ENCODE data around the gene RUNX1. TPM values are rescaled to one million over a fixed set of nuclear protein-coding genes. Genes with fewer than 3 reads are reported as not detected.

RUNX1 gene
- polyA plus RNA-seq, 1 of the 3 experiments (the other 2 are of a cell fraction), result 17.1 TPM

DNA sequence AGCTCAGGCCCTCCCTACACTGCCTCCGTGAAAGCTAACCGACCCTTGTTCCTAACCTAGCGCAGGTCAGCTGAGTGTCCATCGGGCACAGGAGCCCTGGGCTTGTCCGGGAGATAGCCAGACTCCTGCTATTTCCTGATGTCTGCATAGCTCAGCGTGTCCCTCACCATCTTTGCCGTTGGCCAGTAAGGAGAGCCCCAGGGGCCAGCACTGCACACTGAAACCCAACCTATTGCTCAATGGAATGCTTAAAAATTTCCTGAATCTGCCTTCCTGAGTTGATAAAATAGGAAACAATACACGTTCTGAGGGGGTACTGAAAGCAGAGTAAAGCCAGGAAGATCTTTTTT is 2.2 kb downstream of the RUNX1 start (continued):
- TF ChIP-seq GABPA (IDR thresholded peaks at IDR 0.05; ENCODE audit: low read depth), result no peak

DNA sequence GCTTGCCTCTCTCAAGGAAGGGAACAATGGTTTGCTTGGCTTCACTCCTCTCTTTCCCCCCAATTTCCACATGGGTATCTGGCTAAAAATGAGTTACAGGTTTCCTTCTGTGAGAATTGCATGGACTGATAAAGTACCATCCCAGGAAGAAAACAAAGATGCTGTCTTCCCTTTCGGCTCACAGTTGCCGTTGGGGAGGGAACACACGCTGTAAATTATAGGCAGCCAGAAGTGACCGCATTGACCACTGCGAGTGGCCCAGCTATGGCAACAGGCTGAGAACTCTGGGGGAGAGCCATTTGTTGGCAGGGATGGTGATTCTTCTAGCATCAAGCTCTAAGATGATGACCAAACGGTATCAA is 2.9 kb downstream of the RUNX1 start:
- no peaks in the 10 kb centered on the region for H3K36me3 ChIP-seq (replicated peaks in 1 of 2; ENCODE audit: control insufficient read depth in 1 of 2, insufficient read depth in 2 of 2, low read length in 1 of 2)
- H3K4me3 ChIP-seq (ENCODE audit: low read depth in 2 of 2, low read length in 1 of 2), result no peak overlapping the region
- peak overlapping the region; percentile 79; the same call in 1 of the 2 replicates for H3K4me2 ChIP-seq
- 96% methylated on average over 6 of the region's 6 CpGs for WGBS (ENCODE audit: low lambda C conversion rate)
- H3F3A ChIP-seq (replicated peaks; ENCODE audit: insufficient read depth), result peaks cover 36% of the 10 kb centered on the region
- ChIA-PET CTCF (interaction anchor here (0.5 kb wide), 1 partner anchor 9 kb away, joined by 4 read pairs; no protein-coding TSS in a partner anchor), POLR2A (no interaction called here)
- no peaks in the 10 kb centered on the region for H3K9me2 ChIP-seq
- no peak overlapping the region; the same call in 1 of the 2 replicates for H2AFZ ChIP-seq (ENCODE audit: low read depth)
- H3K9ac ChIP-seq, result peak overlapping the region; percentile 59; the same call in 1 of the 2 replicates
- H3K9me3 ChIP-seq, result no peaks in the 10 kb centered on the region
- H3K27ac ChIP-seq (ENCODE audit: low read depth in 2 of 2, low read length in 1 of 2), result peak overlapping the region; percentile 76 to 89; a peak in 3 of 4 replicates
- H3K79me2 ChIP-seq (ENCODE audit: insufficient read depth), result peaks cover 29% of the 10 kb centered on the region; the same call in 1 of the 2 replicates
- peaks cover 25 to 31% of the 10 kb centered on the region in 2 experiments for H3K4me1 ChIP-seq (ENCODE audit: control insufficient read depth in 1 of 2, insufficient read depth in 2 of 2, low read depth in 1 of 2, low read length in 1 of 2)
- no peaks in the 10 kb centered on the region for H3K27me3 ChIP-seq (ENCODE audit: insufficient read depth)
- no peak for DNase-seq
- no peak for TF ChIP-seq FOXM1 (IDR thresholded peaks at IDR 0.05; ENCODE audit: low read depth)
- no peak for TF ChIP-seq JUND (IDR thresholded peaks at IDR 0.05)
- TF ChIP-seq TCF12 (IDR thresholded peaks at IDR 0.05), result no peak
- TF ChIP-seq MXI1 (IDR thresholded peaks at IDR 0.05; ENCODE audit: low read depth, low read length), result no peak
- TF ChIP-seq, protein P1, sequence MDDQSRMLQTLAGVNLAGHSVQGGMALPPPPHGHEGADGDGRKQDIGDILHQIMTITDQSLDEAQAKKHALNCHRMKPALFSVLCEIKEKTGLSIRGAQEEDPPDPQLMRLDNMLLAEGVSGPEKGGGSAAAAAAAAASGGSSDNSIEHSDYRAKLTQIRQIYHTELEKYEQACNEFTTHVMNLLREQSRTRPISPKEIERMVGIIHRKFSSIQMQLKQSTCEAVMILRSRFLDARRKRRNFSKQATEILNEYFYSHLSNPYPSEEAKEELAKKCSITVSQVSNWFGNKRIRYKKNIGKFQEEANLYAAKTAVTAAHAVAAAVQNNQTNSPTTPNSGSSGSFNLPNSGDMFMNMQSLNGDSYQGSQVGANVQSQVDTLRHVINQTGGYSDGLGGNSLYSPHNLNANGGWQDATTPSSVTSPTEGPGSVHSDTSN (IDR thresholded peaks at IDR 0.05), result no peak
- TF ChIP-seq ELF1 (IDR thresholded peaks at IDR 0.05), result no peak
- no peak for TF ChIP-seq RFX5 (IDR thresholded peaks at IDR 0.05; ENCODE audit: low read length)
- no peak for TF ChIP-seq CHD2 (IDR thresholded peaks at IDR 0.05; ENCODE audit: low read length, partially characterized antibody)
- TF ChIP-seq, protein P2, sequence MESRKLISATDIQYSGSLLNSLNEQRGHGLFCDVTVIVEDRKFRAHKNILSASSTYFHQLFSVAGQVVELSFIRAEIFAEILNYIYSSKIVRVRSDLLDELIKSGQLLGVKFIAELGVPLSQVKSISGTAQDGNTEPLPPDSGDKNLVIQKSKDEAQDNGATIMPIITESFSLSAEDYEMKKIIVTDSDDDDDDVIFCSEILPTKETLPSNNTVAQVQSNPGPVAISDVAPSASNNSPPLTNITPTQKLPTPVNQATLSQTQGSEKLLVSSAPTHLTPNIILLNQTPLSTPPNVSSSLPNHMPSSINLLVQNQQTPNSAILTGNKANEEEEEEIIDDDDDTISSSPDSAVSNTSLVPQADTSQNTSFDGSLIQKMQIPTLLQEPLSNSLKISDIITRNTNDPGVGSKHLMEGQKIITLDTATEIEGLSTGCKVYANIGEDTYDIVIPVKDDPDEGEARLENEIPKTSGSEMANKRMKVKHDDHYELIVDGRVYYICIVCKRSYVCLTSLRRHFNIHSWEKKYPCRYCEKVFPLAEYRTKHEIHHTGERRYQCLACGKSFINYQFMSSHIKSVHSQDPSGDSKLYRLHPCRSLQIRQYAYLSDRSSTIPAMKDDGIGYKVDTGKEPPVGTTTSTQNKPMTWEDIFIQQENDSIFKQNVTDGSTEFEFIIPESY (IDR thresholded peaks at IDR 0.05; ENCODE audit: borderline replicate concordance, low read depth), result no peak
- TF ChIP-seq NRF1 (IDR thresholded peaks at IDR 0.05; ENCODE audit: low read depth, low read length), result no peak
- TF ChIP-seq MEF2A (IDR thresholded peaks at IDR 0.05; ENCODE audit: borderline replicate concordance, low read depth), result no peak
- TF ChIP-seq, protein P3, sequence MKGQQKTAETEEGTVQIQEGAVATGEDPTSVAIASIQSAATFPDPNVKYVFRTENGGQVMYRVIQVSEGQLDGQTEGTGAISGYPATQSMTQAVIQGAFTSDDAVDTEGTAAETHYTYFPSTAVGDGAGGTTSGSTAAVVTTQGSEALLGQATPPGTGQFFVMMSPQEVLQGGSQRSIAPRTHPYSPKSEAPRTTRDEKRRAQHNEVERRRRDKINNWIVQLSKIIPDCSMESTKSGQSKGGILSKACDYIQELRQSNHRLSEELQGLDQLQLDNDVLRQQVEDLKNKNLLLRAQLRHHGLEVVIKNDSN (IDR thresholded peaks at IDR 0.05; ENCODE audit: borderline replicate concordance, low read depth), result no peak
- TF ChIP-seq FOXJ3 (CRISPR knock-in tag; IDR thresholded peaks at IDR 0.05), result no peak
- TF ChIP-seq TEAD4 (IDR thresholded peaks at IDR 0.05; ENCODE audit: borderline replicate concordance, insufficient read depth), result no peak
- H4K20me1 ChIP-seq (ENCODE audit: insufficient read depth), result no peaks in the 10 kb centered on the region
